SK-N-SH (cell line): ENCODE measurements around the gene PLCE1. TPM values are rescaled to one million over a fixed set of nuclear protein-coding genes. Genes with fewer than 3 reads are reported as not detected.

Experiments used
- CTCF ChIA-PET: fragments of 300-600, 350-600 bp; formaldehyde crosslinking; extraction: SDS; loops from one replicate; lab custom pipeline; 2021; lab: Yijun Ruan, JAX
- POLR2A ChIA-PET: fragments of 350-600 bp; sonication (Branson Sonifier 250); formaldehyde crosslinking; extraction: SDS; loops from one replicate; lab custom pipeline; 2020; ENCODE audit warnings: antibody characterized with exemption, inconsistent platforms; lab: Yijun Ruan, JAX
- DNase-seq: peaks from one replicate; pipeline ENCODE4 v3.0.0; 2012
- H2AFZ ChIP-seq: fragments of 200-600 bp; sonication (generic); 2 replicates; pipeline ENCODE4 v1.8.1; 2016; ENCODE audit warnings: antibody characterized with exemption, mild to moderate bottlenecking, low read depth
- H3F3A ChIP-seq: fragments of 200-600 bp; sonication (generic); replicated peaks from 2 replicates; pipeline ENCODE3; 2016; ENCODE audit warnings: antibody characterized with exemption, mild to moderate bottlenecking; ENCODE audit not compliant: insufficient read depth
- H3K27ac ChIP-seq, 2 experiments: fragments of 200-500 bp in 1 of 2; fragments of 200-600 bp in 1 of 2; sonication (Bioruptor generic) in 1 of 2; sonication (generic), shearing (Covaris generic) in 1 of 2; 2 replicates each; pipeline versions ENCODE4 v1.5.1 to v1.6.1; 2014 to 2016; ENCODE audit warnings: low read depth in 2 of 2, inconsistent platforms in 1 of 2, low read length in 1 of 2, mild to moderate bottlenecking in 1 of 2, mixed read lengths in 1 of 2
- H3K27me3 ChIP-seq: fragments of 200-600 bp; sonication (generic), shearing (Covaris generic); 2 replicates; pipeline ENCODE4 v1.6.1; 2016; ENCODE audit warnings: mixed run types; ENCODE audit not compliant: insufficient read depth
- H3K36me3 ChIP-seq, 2 experiments: fragments of 200-500 bp in 1 of 2; fragments of 200-600 bp in 1 of 2; sonication (Bioruptor generic) in 1 of 2; sonication (generic) in 1 of 2; replicated peaks in 1 of 2; 2 replicates each; pipeline versions ENCODE3 to v1.5.1; 2014 to 2016; ENCODE audit warnings: low read length in 1 of 2, mild to moderate bottlenecking in 1 of 2; ENCODE audit not compliant: insufficient read depth in 2 of 2, control insufficient read depth in 1 of 2
- H3K4me1 ChIP-seq, 2 experiments: fragments of 200-500 bp in 1 of 2; fragments of 200-600 bp in 1 of 2; sonication (Bioruptor generic) in 1 of 2; sonication (generic), shearing (Covaris generic) in 1 of 2; 2 replicates each; pipeline versions ENCODE4 v1.5.1 to v1.6.1; 2014 to 2016; ENCODE audit warnings: low read depth in 1 of 2, low read length in 1 of 2, mixed run types in 1 of 2; ENCODE audit not compliant: insufficient read depth in 2 of 2, control insufficient read depth in 1 of 2
- H3K4me2 ChIP-seq: fragments of 200-600 bp; sonication (generic), shearing (Covaris generic); 2 replicates; pipeline ENCODE4 v1.6.1; 2017; ENCODE audit warnings: mixed run types
- H3K4me3 ChIP-seq, 2 experiments: fragments of 200-500 bp in 1 of 2; fragments of 200-600 bp in 1 of 2; sonication (Bioruptor generic) in 1 of 2; sonication (generic), shearing (Covaris generic) in 1 of 2; 2 replicates each; pipeline versions ENCODE4 v1.5.1 to v1.8.1; 2014 to 2016; ENCODE audit warnings: low read depth in 2 of 2, inconsistent platforms in 1 of 2, low read length in 1 of 2, mild to moderate bottlenecking in 1 of 2, mixed read lengths in 1 of 2, moderate library complexity in 1 of 2
- H3K79me2 ChIP-seq: fragments of 200-600 bp; sonication (generic); 2 replicates; pipeline ENCODE4 v1.8.1; 2017; ENCODE audit warnings: mild to moderate bottlenecking; ENCODE audit not compliant: insufficient read depth
- H3K9ac ChIP-seq: fragments of 200-600 bp; sonication (generic); 2 replicates; pipeline ENCODE4 v1.6.1; 2017; ENCODE audit warnings: mixed run types
- H3K9me2 ChIP-seq: fragments of 200-600 bp; sonication (generic); 2 replicates; pipeline ENCODE4 v1.6.1; 2017; ENCODE audit warnings: mixed run types
- H3K9me3 ChIP-seq: fragments of 200-600 bp; sonication (generic); 2 replicates; pipeline ENCODE4 v1.6.1; 2017; ENCODE audit warnings: mixed run types, mild to moderate bottlenecking, moderate library complexity
- H4K20me1 ChIP-seq: fragments of 200-600 bp; sonication (generic); 2 replicates; pipeline ENCODE4 v1.6.1; 2017; ENCODE audit warnings: mild to moderate bottlenecking, mixed run types; ENCODE audit not compliant: insufficient read depth
- ELF1 ChIP-seq: IDR thresholded peaks from 2 replicates; pipeline ENCODE4 v1.4.0; 2012
- EP300 ChIP-seq, 2 experiments: IDR thresholded peaks; 2 replicates each; pipeline versions ENCODE4 v1.4.0 to v1.6.1; 2012; ENCODE audit warnings: borderline replicate concordance in 1 of 2, low read depth in 1 of 2, low read length in 1 of 2
- EZH2phosphoT487 ChIP-seq: fragments of 200-600 bp; sonication (generic); IDR thresholded peaks from 2 replicates; pipeline ENCODE4 v1.6.1; 2017; ENCODE audit warnings: low read depth, mixed run types, mild to moderate bottlenecking, antibody characterized with exemption, moderate library complexity, borderline replicate concordance
- FOSL2 ChIP-seq: IDR thresholded peaks from 2 replicates; pipeline ENCODE4 v1.4.0; 2012; ENCODE audit warnings: low read depth, mild to moderate bottlenecking, moderate library complexity, borderline replicate concordance
- FOXJ3 ChIP-seq: sonication (generic); formaldehyde crosslinking; IDR thresholded peaks from 2 replicates; pipeline ENCODE4 v1.5.1; 2020; ENCODE audit warnings: mild to moderate bottlenecking, missing genetic modification reagents
- GABPA ChIP-seq: IDR thresholded peaks from 2 replicates; pipeline ENCODE4 v1.4.0; 2012; ENCODE audit warnings: low read depth, mild to moderate bottlenecking
- GATA2 ChIP-seq: sonication (generic); formaldehyde crosslinking; IDR thresholded peaks from 2 replicates; pipeline ENCODE4 v1.5.0; 2020; ENCODE audit warnings: mild to moderate bottlenecking, missing genetic modification reagents
- IRF3 ChIP-seq: fragments of 150-350 bp; IDR thresholded peaks from 2 replicates; pipeline ENCODE4 v1.6.1; 2016; ENCODE audit warnings: mild to moderate bottlenecking, low read depth, low read length
- JUND ChIP-seq: IDR thresholded peaks from 2 replicates; pipeline ENCODE4 v1.4.0; 2012
- MEF2A ChIP-seq: IDR thresholded peaks from 2 replicates; pipeline ENCODE4 v1.4.0; 2012; ENCODE audit warnings: low read depth, borderline replicate concordance
- MXI1 ChIP-seq: IDR thresholded peaks from 2 replicates; pipeline ENCODE4 v1.6.1; 2012; ENCODE audit warnings: mild to moderate bottlenecking, low read depth, low read length, improper control_type of control experiment
- RCOR1 ChIP-seq: fragments of 150-350 bp; IDR thresholded peaks from 2 replicates; pipeline ENCODE4 v1.6.1; 2017; ENCODE audit warnings: antibody characterized with exemption, low read length
- RFX5 ChIP-seq: IDR thresholded peaks from 2 replicates; pipeline ENCODE4 v1.6.1; 2012; ENCODE audit warnings: mild to moderate bottlenecking, improper control_type of control experiment, low read length
- RXRA ChIP-seq: IDR thresholded peaks from 2 replicates; pipeline ENCODE4 v1.4.0; 2012; ENCODE audit warnings: low read depth, mild to moderate bottlenecking, borderline replicate concordance
- SMC3 ChIP-seq: IDR thresholded peaks from 2 replicates; pipeline ENCODE4 v1.6.1; 2012; ENCODE audit warnings: low read depth, low read length, improper control_type of control experiment
- TAF1 ChIP-seq: IDR thresholded peaks from 2 replicates; pipeline ENCODE4 v1.6.1; 2012; ENCODE audit warnings: low read depth, mild to moderate bottlenecking, low read length, moderate library complexity, borderline replicate concordance
- TCF12 ChIP-seq: IDR thresholded peaks from 2 replicates; pipeline ENCODE4 v1.4.0; 2012
- TEAD4 ChIP-seq: IDR thresholded peaks from 2 replicates; pipeline ENCODE4 v1.4.0; 2012; ENCODE audit warnings: mild to moderate bottlenecking, borderline replicate concordance; ENCODE audit not compliant: insufficient read depth
- USF1 ChIP-seq: IDR thresholded peaks from 2 replicates; pipeline ENCODE4 v1.4.0; 2012; ENCODE audit warnings: low read depth, borderline replicate concordance
- YY1 ChIP-seq: IDR thresholded peaks from 2 replicates; pipeline ENCODE4 v1.4.0; 2012; ENCODE audit warnings: low read depth, mild to moderate bottlenecking
- WGBS: methylation state at CpG from one replicate; pipeline ENCODE4 v1.1.6; 2017; ENCODE audit warnings: low lambda C conversion rate; 5-methylcytosine and 5-hydroxymethylcytosine counted together
- polyA plus RNA-seq, 3 experiments: library from polyadenylated mRNA; depleted of rRNA; stranded (reverse); fragments of >200 nt; gene quantifications; 2 replicates each; pipeline ENCODE4 v1.2.3, GENCODE V29; 2012
- TF ChIP-seq, protein P1 (sequence below): fragments of 150-350 bp; IDR thresholded peaks from 2 replicates; pipeline ENCODE4 v1.6.1; 2017; ENCODE audit warnings: antibody characterized with exemption, low read length, low read depth, borderline replicate concordance

The PLCE1 gene
- polyA plus RNA-seq, 1 of the 3 experiments (the other 2 are of a cell fraction) = 1.2 TPM

GRCh38 chr10:93977442-93977841 is 16.3 kb upstream of the PLCE1 start:
- whole genome bisulfite sequencing = 58% methylated on average over 3 of the region's 3 CpGs
- POLR2A ChIA-PET = no interaction called here
- CTCF ChIA-PET = interaction anchor here (1.4 kb wide), 1 partner anchor 8 kb away, joined by 5 read pairs; no protein-coding TSS in a partner anchor

DNA sequence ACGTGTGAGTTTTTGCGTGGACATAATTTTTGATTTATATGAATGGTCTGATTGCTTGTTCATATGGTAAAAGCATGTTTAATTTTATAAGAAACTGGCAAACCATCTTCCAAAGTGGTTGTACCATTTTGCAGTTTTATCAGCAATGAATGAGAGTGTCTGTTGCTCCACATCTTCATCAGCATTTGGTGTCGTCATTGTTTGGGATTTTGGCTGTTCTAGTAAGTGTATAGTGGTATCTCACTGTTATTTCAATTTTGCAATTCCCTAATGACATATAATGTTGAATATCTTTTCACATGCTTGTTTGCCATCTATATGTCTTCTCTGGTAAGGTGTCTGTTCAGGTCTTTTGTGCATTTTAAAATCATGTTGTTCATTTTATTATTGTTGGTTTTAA is 13.2 kb upstream of the PLCE1 start:
- H3K36me3 ChIP-seq = no peaks in the 10 kb centered on the region
- H4K20me1 ChIP-seq = no peaks in the 10 kb centered on the region
- H3F3A ChIP-seq = no peaks in the 10 kb centered on the region
- H2AFZ ChIP-seq = no peak overlapping the region
- DNase-seq = no peak
- H3K4me1 ChIP-seq = no peaks in the 10 kb centered on the region
- POLR2A ChIA-PET = no interaction called here
- H3K27ac ChIP-seq = no peak overlapping the region
- no peaks in the 10 kb centered on the region for H3K27me3 ChIP-seq
- H3K79me2 ChIP-seq = no peaks in the 10 kb centered on the region
- 79% methylated on average over 3 of the region's 3 CpGs for whole genome bisulfite sequencing
- H3K9ac ChIP-seq = no peak overlapping the region
- CTCF ChIA-PET = no interaction called here
- no peak overlapping the region for H3K4me2 ChIP-seq
- no peaks in the 10 kb centered on the region for H3K9me3 ChIP-seq
- no peaks in the 10 kb centered on the region for H3K9me2 ChIP-seq
- H3K4me3 ChIP-seq = no peak overlapping the region
- no peak for TF ChIP-seq ELF1
- no peak for TF ChIP-seq IRF3
- no peak for TF ChIP-seq RXRA
- no peak for TF ChIP-seq TAF1
- no peak for TF ChIP-seq TEAD4
- no peak for TF ChIP-seq EP300 (IDR thresholded peaks at IDR 0.05; ENCODE audit: borderline replicate concordance in 1 of 2, low read depth in 1 of 2, low read length in 1 of 2)
- TF ChIP-seq SMC3 = no peak
- TF ChIP-seq EZH2phosphoT487 = no peak
- no peak for TF ChIP-seq FOSL2
- no peak for TF ChIP-seq GABPA
- no peak for TF ChIP-seq JUND
- no peak for TF ChIP-seq GATA2 (CRISPR knock-in tag)
- TF ChIP-seq TCF12 = no peak
- no peak for TF ChIP-seq FOXJ3 (CRISPR knock-in tag)
- TF ChIP-seq RFX5 = no peak
- no peak for TF ChIP-seq USF1

More at GRCh38 chr10:93977442-93977841, 16.3 kb upstream of the PLCE1 start:
- Histone ChIP-seq H3K4me3 (no peak overlapping the region), H3K9ac (no peak overlapping the region), H3K79me2 (no peaks in the 10 kb centered on the region), H3K27ac (no peak overlapping the region), H3K36me3 (no peaks in the 10 kb centered on the region), H3K27me3 (no peaks in the 10 kb centered on the region), H4K20me1 (no peaks in the 10 kb centered on the region), H3F3A (peaks cover 4% of the 10 kb centered on the region), H2AFZ (no peak overlapping the region), H3K4me2 (no peak overlapping the region), H3K9me2 (no peaks in the 10 kb centered on the region), H3K4me1 (peaks cover 0 to 2% of the 10 kb centered on the region in 2 experiments; a peak in 1 of 4 replicates), H3K9me3 (no peaks in the 10 kb centered on the region)
- TF ChIP-seq SMC3 (no peak), GABPA (no peak), IRF3 (no peak), YY1 (no peak), MEF2A (no peak), ELF1 (no peak), RCOR1 (no peak), EZH2phosphoT487 (no peak), TEAD4 (no peak), RXRA (no peak), USF1 (no peak), MXI1 (no peak)
- TF ChIP-seq, protein P1, sequence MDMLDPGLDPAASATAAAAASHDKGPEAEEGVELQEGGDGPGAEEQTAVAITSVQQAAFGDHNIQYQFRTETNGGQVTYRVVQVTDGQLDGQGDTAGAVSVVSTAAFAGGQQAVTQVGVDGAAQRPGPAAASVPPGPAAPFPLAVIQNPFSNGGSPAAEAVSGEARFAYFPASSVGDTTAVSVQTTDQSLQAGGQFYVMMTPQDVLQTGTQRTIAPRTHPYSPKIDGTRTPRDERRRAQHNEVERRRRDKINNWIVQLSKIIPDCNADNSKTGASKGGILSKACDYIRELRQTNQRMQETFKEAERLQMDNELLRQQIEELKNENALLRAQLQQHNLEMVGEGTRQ = no peak
- no peak for DNase-seq
